ENCODE data around the gene NLE1. TPM values are rescaled to one million over a fixed set of nuclear protein-coding genes. Genes with fewer than 3 reads are reported as not detected.
"Not testable (repeated sequence)": the region's sequence is repeated elsewhere in the genome, so short reads cannot be mapped to it uniquely, and the experiment has no call there.

The NLE1 gene
- total RNA-seq, 1 donor from 2014 or later, result 16.7 TPM

- Mint-ChIP-seq H3K27me3 (ENCODE audit: unreplicated experiment) (peaks cover 2% of the 10 kb centered on the region), H3K4me1 (ENCODE audit: unreplicated experiment) (no peaks in the 10 kb centered on the region), H3K9me3 (ENCODE audit: unreplicated experiment) (no peaks in the 10 kb centered on the region), H3K4me3 (ENCODE audit: unreplicated experiment) (no peak overlapping the region), H3K36me3 (ENCODE audit: low read depth, unreplicated experiment) (no peaks in the 10 kb centered on the region), H3K27ac (ENCODE audit: unreplicated experiment) (no peak overlapping the region)
- no peak for DNase-seq (ENCODE audit: low spot score)
- TF ChIP-seq CTCF (IDR thresholded peaks at IDR 0.05; ENCODE audit: unreplicated experiment), result no peak
These were observed 45.4 kb upstream of the NLE1 start for GRCh38 chr17:35187481-35187880.

GRCh38 chr17:35185849-35186248, 43.7 kb upstream of the NLE1 start:
- no peaks in the 10 kb centered on the region for H3K36me3 Mint-ChIP-seq (ENCODE audit: low read depth, unreplicated experiment)
- H3K27ac Mint-ChIP-seq (ENCODE audit: unreplicated experiment), result no peak overlapping the region
- H3K4me1 Mint-ChIP-seq (ENCODE audit: unreplicated experiment), result no peaks in the 10 kb centered on the region
- H3K4me3 Mint-ChIP-seq (ENCODE audit: unreplicated experiment), result no peak overlapping the region
- peaks cover 3% of the 10 kb centered on the region for H3K27me3 Mint-ChIP-seq (ENCODE audit: unreplicated experiment)
- no peak for TF ChIP-seq CTCF (IDR thresholded peaks at IDR 0.05; ENCODE audit: unreplicated experiment)
- DNase-seq (ENCODE audit: low spot score), result no peak
- H3K9me3 Mint-ChIP-seq (ENCODE audit: unreplicated experiment), result no peaks in the 10 kb centered on the region

GRCh38 chr17:35184274-35184673, 42.2 kb upstream of the NLE1 start:
- no peak overlapping the region for H3K27ac Mint-ChIP-seq (ENCODE audit: unreplicated experiment)
- no peak for DNase-seq (ENCODE audit: low spot score)
- peaks cover 3% of the 10 kb centered on the region for H3K27me3 Mint-ChIP-seq (ENCODE audit: unreplicated experiment)
- H3K36me3 Mint-ChIP-seq (ENCODE audit: low read depth, unreplicated experiment), result no peaks in the 10 kb centered on the region
- no peaks in the 10 kb centered on the region for H3K9me3 Mint-ChIP-seq (ENCODE audit: unreplicated experiment)
- TF ChIP-seq CTCF (IDR thresholded peaks at IDR 0.05; ENCODE audit: unreplicated experiment), result no peak
- no peaks in the 10 kb centered on the region for H3K4me1 Mint-ChIP-seq (ENCODE audit: unreplicated experiment)
- H3K4me3 Mint-ChIP-seq (ENCODE audit: unreplicated experiment), result no peak overlapping the region

GRCh38 chr17:35183332-35183731, 41.2 kb upstream of the NLE1 start:
- peaks cover 3% of the 10 kb centered on the region for H3K27me3 Mint-ChIP-seq (ENCODE audit: unreplicated experiment)
- H3K4me3 Mint-ChIP-seq (ENCODE audit: unreplicated experiment), result no peak overlapping the region
- H3K9me3 Mint-ChIP-seq (ENCODE audit: unreplicated experiment), result no peaks in the 10 kb centered on the region
- no peaks in the 10 kb centered on the region for H3K4me1 Mint-ChIP-seq (ENCODE audit: unreplicated experiment)
- DNase-seq (ENCODE audit: low spot score), result no peak
- H3K36me3 Mint-ChIP-seq (ENCODE audit: low read depth, unreplicated experiment), result no peaks in the 10 kb centered on the region
- H3K27ac Mint-ChIP-seq (ENCODE audit: unreplicated experiment), result no peak overlapping the region
- TF ChIP-seq CTCF (IDR thresholded peaks at IDR 0.05; ENCODE audit: unreplicated experiment), result no peak

GRCh38 chr17:35179379-35179778, 37.3 kb upstream of the NLE1 start:
- not testable (repeated sequence) for H3K9me3 Mint-ChIP-seq (ENCODE audit: unreplicated experiment); H3K4me1 Mint-ChIP-seq (ENCODE audit: unreplicated experiment)

GRCh38 chr17:35176897-35177296, 34.8 kb upstream of the NLE1 start:
- no peak for TF ChIP-seq CTCF (IDR thresholded peaks at IDR 0.05; ENCODE audit: unreplicated experiment)
- no peaks in the 10 kb centered on the region for H3K36me3 Mint-ChIP-seq (ENCODE audit: low read depth, unreplicated experiment)
- no peak for DNase-seq (ENCODE audit: low spot score)

More at GRCh38 chr17:35179379-35179778, 37.3 kb upstream of the NLE1 start:
- not testable (repeated sequence) for H3K27me3 Mint-ChIP-seq (ENCODE audit: unreplicated experiment); H3K36me3 Mint-ChIP-seq (ENCODE audit: low read depth, unreplicated experiment); H3K4me3 Mint-ChIP-seq (ENCODE audit: unreplicated experiment); H3K27ac Mint-ChIP-seq (ENCODE audit: unreplicated experiment); DNase-seq (ENCODE audit: low spot score)

More at GRCh38 chr17:35176897-35177296, 34.8 kb upstream of the NLE1 start:
- no peak overlapping the region for H3K4me3 Mint-ChIP-seq (ENCODE audit: unreplicated experiment)
- H3K27ac Mint-ChIP-seq (ENCODE audit: unreplicated experiment), result no peak overlapping the region
- H3K4me1 Mint-ChIP-seq (ENCODE audit: unreplicated experiment), result no peaks in the 10 kb centered on the region
- peaks cover 2% of the 10 kb centered on the region for H3K27me3 Mint-ChIP-seq (ENCODE audit: unreplicated experiment)
- H3K9me3 Mint-ChIP-seq (ENCODE audit: unreplicated experiment), result no peaks in the 10 kb centered on the region
